Activated CD4-positive, alpha-beta T cell treated with anti-CD3 and anti-CD28 coated beads for 4 hours (primary cell): ENCODE measurements around the gene ADGRB3.

ENCODE experiments used
- DNase-seq, 2 donors: peaks; one replicate each; pipeline ENCODE4 v3.0.0-alpha.2; 2020

ADGRB3 gene

GRCh38 chr6:68634726-68635411 lies at the start of gene ADGRB3:
Gene ADGRB3, plus strand, starts transcription at chr6:68635282. Its CDS starts 3,394 bp downstream, at chr6:68638676.
- no peak for DNase-seq

- DNase-seq, result no peak
Measured at GRCh38 chr6:68593558-68593957, 41.5 kb upstream of the ADGRB3 start.

- DNase-seq, result no peak
Measured at GRCh38 chr6:68597642-68598041, 37.4 kb upstream of the ADGRB3 start.

DNA sequence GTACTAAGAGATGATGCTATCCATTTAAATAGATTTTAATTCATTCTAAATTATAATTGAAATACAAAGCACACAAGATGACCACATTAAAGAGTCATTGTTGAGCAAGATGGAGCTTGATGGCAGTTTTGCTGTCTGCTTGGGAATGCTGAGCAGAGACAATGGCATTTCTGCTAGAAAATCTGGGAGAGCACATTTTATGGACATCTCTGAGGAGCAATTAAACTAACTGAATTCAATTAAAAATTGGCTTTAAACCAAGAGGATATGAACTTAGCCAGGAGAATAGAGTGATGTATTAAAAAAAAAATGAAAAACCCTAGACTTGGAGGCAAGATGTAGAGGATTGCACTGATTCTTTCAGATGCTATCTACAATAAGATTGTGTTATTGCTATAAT lies 19.1 kb upstream of the ADGRB3 start:
- no peak for DNase-seq

DNA sequence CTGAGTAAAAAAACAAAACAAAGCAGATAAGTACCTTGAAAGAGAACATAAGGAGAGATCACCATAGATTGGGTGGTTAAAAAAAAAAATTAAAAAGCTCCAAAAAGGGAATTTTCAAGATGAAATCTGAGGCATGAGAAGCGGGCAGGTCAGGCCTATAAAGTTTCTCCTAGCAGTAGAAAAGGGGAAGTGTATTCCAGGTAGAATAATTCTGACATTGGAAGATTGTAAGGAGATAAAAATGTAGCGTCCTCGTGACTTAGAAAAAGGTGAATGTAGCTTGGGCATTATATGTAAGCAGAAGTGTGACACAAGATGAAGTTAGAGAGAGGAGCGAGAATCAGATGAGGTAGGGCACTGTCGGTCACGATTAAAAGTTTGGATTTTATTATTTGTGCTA lies 9.1 kb upstream of the ADGRB3 start:
- no peak for DNase-seq

DNA sequence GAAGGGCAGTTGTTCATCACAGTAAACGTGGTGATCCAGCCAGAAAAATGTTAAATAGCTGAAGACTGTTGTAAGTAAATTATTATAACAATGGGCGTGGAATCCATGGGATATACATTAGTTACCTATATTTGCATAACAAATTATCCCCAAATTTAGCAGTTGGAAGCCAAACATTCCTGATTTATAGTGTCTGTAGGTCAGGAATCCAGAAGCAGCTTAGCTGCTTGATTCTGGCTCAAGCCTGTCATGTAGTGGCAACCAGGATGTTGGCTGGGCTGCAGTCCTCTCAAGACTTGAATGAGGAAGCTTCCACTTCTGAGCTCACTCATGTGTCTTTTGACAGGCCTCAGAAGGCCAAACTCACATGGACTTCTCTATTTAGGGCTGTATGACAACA lies 6.9 kb upstream of the ADGRB3 start:
- DNase-seq, result no peak

DNA sequence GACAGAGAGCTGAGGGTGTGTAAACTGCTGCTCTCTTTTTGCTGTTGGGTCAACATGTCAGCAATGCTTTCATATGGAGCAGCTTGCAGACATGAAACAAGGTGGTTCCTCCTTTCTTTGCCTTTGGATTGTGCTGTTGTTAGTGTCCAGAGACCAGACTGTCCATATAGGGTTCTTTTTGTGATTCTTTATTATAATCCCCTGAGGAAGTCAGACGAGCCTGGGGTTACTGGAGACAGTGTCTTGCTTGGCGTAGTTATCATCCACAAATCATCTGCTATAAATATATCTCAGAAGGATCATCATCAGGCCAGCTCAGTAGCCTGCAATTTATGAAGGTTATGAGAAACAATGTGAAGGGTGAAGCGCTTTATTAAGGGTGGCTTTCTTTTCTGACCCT lies 2.3 kb upstream of the ADGRB3 start:
- DNase-seq, result no peak

GRCh38 chr6:68633281-68633971 lies 1.7 kb upstream of the ADGRB3 start:
- DNase-seq, result no peak

DNA sequence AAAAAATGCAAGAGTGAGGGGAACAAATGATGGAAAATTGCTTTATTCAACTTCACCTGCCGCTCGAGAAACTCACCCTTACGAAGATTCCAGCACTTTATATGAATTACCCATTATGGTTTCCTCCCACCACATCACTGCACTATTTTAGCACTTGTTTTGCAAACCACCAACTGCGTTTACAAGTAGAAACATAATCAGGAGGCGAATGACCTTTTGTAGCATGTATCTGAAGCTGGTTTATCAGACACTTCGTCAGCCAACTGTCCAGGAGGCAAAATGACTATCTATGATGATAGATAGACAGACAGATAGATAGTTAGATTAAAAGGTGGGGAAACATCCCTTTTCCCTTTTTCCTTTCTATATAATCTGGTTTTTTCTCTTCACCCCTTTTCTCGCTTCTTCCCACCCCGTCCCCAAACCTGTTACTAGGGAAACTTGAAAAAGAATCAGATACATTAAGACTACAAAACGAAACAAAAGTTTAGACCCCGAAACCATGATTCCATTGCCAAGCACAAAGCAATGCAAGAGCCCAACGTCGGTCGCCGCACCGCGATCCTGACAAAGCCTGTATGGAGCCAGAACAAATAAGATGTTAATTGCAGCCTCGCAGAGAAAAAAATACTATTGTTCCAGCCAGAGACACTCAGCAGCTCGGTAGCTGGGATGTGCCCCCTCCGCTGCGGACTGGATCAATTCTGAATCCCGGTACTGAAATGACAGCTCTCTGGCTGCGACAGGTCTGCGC lies 933 bp upstream of the ADGRB3 start:
- DNase-seq, result no peak

GRCh38 chr6:68635412-68635705 lies 277 bp downstream of the ADGRB3 start:
- no peak for DNase-seq

DNA sequence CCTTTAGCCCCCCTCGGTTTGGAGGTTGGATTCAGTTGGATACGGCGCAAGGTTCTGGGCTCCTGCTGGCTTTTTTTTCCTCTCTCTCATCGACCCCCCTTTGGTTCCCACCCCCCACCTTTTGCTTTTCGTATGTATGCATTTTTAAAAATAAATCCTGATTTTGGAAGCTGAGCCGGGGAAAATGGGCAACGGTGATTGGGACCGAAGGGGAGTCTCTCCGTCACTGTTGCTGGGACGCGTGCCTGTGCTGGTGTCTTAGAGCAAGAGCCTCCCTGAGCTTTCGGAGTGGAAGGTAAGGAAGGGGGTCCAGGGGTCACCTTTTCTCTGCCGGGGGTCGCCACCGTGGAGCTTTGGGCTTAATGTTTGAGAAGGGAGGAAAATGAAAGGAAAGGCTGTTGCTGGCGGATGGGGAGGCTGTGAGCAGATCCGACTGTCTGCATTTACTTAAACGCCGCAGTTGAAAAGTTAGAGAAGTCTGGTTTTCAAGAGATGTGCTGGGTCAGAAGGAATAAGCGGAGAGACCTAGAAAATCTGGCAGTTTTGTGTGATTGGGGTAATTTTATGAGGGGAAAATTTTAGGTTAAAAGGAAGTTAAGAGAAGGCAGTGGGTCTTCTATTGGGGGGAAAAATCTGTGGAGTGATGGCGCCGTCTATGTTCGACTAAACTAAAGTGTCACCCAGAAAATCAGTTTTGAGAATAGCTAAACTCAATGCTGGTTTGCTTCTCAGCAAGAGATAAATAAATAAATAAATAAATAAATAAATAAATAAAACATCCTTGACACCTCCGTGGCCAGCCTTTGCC lies 828 bp downstream of the ADGRB3 start:
- DNase-seq, result no peak

DNA sequence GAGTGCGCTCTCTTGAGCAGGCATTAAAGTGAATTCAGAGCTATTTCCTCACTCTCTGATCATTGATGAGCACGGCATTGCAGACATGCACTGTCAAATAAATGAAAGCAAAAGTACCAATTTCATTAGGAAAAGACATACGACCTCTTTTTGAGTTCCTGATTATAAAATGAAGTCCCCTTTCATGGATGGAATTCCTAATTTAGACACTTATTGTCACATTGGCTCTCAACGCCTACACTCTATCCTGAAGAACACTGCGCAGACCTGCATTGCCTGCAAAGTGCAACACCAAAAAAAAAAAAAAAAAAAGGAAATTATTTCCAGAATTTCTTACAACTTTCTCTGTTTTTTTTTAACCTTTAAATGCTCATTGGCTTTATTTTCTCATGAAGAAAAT lies 1.6 kb downstream of the ADGRB3 start:
- DNase-seq, result no peak

DNA sequence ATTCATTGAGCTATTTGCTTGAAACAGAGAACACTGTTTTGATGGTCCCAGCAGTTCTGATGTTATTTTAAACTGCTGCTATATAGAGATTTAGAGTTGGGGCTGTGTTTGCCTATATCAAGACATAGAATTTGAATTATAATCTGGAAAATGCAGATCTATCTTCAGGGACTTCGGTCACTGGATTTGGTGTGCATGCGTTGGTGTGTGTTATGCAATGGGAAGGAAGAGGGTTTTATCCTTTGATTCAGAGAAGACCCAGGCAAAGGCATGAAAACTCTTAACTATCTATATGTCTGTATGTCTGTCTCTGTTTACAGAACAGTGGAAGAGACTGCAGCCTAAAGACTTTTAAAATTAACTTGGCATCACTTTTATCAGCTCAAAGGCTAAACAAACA lies 2.0 kb downstream of the ADGRB3 start:
- no peak for DNase-seq

DNA sequence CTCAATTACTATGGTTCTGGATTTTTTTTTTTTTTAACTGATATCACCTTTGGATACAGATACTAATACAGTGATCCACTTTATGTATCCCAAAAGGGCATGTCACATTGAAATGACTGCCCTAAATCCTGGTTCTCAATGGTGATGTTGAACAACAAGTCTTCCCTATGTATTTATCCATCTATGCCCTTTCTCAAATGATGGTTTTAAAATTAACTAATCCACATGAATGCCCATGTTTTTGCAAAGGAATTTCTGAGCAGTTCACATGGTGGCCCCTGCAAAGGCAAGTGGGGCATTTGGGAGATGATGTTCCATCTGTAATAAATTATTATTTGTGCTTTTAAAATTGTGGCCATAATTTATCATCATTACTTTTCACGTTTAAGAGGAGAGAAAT lies 2.7 kb downstream of the ADGRB3 start:
- no peak for DNase-seq

GRCh38 chr6:68638230-68638900 lies 3.3 kb downstream of the ADGRB3 start:
- DNase-seq, result no peak

GRCh38 chr6:68639211-68639610 lies 4.1 kb downstream of the ADGRB3 start:
- no peak for DNase-seq

GRCh38 chr6:68639826-68640490 lies 4.9 kb downstream of the ADGRB3 start:
- no peak for DNase-seq

GRCh38 chr6:68640491-68640835 lies 5.4 kb downstream of the ADGRB3 start:
- DNase-seq, result no peak

DNA sequence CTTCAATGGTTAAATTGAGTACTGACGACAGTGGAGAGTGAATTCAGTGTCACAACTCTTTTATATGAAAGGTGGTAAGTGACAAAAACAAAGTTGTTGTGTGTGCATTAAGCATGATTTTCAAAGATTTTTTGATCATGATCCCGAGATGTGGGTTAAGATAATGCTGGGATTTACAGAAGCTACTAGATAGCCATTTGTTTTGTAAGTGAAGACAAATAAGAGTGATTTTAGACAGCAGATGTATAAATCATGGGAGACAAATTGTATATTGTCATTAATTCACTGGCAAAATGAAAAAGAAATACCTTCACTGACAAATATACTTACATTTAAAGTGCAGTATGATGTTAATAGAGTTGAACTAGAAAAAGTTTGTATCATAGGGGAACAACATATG lies 6.1 kb downstream of the ADGRB3 start:
- DNase-seq, result no peak

- no peak for DNase-seq
Measured at GRCh38 chr6:68642081-68642480, 7.0 kb downstream of the ADGRB3 start.

DNA sequence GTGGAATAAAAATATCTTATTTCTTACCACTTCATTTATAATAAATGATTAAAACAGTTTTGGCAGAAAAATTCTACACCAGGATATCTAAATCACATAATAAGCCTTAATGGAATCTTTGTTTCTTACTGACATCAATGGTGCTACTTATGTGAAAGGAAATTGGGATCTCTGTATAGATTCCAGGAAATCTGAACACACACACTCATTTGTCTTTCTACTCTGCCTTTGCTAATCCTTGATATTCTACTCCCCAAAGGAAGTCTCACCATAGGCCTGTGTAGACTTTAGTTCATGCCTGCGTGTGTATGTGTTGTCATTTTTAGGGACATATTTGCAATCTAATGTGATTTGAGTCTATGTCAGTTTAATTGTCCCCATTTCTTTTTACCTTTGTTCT lies 7.9 kb downstream of the ADGRB3 start:
- DNase-seq, result no peak

DNA sequence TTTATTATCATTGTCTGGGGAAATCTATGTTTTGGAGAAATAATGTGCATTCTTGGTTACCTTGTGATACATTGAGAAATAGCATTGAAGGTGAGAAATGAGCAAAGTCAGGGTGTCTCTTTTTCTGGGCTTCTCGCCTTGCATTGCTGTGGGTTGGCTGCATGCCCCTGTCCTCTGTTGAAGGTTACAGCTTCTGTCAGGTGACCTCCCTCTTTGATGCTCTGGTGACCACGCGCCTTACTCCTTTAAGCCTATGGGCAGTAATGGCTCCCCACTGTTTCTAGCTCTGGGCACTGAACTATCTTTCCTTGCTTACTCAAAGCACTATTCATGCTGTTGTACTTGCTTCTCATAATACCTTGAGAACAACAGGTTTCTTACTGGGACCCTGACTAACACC lies 14.6 kb downstream of the ADGRB3 start:
- no peak for DNase-seq
